Measurements from ENCODE around the gene RPL22L1. TPM values are rescaled to one million over a fixed set of nuclear protein-coding genes. Genes with fewer than 3 reads are reported as not detected.

Gene RPL22L1
- total RNA-seq, 4 donors from 2014 or later: 84.2 to 108 (median 98.3) TPM

Other genes starting within 250 kb of the RPL22L1 start
- 10 to 100 TPM in 1 of 4 donors, 1 to 10 TPM in 3; 4.3 to 10.4 (median 7.8) TPM for gene EIF5A2, start 38.4 kb upstream of the RPL22L1 start, total RNA-seq
- gene SLC2A2, start 156.5 kb upstream of the RPL22L1 start, total RNA-seq: not detected